GM21381 (cell line): ENCODE results near the gene VPS37D.
"Not testable (repeated sequence)": the region's sequence is repeated elsewhere in the genome, so short reads cannot be mapped to it uniquely, and the experiment has no call there.

Source experiments
- ATAC-seq: cut with Tn5 transposase; IDR thresholded peaks from one replicate; pipeline ENCODE4 v1.9.1; 2021; ENCODE audit warnings: mild to moderate bottlenecking, moderate library complexity; ENCODE audit not compliant: unreplicated experiment

The VPS37D gene, protein sequence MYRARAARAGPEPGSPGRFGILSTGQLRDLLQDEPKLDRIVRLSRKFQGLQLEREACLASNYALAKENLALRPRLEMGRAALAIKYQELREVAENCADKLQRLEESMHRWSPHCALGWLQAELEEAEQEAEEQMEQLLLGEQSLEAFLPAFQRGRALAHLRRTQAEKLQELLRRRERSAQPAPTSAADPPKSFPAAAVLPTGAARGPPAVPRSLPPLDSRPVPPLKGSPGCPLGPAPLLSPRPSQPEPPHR

DNA sequence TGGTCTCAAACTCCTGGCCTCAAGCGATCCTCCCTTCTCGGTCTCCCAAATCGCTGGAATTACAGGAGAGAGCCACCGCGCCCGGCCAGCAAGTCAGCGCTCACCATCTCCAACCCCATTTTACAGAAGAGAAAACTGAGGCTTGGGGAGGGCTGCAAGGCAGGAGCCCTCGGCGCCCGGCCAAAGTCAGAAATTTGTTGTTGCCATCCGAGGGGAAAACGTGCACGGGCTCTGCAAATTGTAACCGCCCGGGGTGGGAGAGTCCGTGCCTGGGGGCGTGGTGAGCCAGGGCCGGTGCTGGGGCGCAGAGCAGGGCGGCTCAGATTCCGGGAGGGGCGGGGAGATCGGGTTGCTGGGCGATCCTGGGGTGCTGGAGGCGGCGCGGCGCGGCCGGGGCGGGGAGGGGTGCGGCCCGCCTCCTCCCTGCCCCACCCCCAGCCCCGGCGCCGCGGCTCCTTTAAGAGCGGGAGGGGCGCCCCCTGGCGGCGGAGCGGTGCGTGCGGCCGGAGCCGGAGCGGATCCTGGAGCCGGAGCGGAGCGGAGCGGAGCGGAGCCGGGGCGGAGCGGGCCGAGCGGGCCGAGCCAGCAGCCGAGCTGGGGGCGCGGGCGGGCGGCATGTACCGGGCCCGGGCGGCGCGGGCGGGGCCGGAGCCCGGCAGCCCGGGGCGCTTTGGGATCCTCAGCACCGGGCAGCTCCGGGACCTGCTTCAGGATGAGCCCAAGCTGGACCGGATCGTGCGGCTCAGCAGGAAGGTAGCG, at the start of gene VPS37D:
TSS of gene VPS37D (plus strand) at position 488 of the 759 bp plus-strand sequence. CDS start at position 616, 128 bp downstream.
- ATAC-seq, result peak; percentile 91

DNA sequence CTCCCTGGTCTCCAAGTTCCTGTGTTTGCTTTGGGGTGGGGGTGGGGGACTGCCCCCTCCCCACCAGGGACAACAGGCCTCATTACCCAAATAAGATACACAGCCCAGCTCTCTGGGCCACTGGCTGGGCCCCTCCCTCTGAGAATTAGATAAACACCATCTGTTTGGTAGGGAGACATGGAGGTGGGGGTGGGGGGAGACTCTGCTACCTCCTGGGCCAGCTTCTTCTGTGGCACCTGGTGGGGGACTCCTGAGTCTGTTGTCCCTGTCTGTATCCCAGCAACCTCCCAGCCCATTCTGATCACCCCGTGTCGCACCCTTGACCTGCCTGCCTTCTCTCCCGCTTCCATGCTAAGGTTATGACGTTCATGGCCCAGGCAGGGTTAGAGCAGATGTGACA, 49.1 kb upstream of the VPS37D start:
- no peak for ATAC-seq

DNA sequence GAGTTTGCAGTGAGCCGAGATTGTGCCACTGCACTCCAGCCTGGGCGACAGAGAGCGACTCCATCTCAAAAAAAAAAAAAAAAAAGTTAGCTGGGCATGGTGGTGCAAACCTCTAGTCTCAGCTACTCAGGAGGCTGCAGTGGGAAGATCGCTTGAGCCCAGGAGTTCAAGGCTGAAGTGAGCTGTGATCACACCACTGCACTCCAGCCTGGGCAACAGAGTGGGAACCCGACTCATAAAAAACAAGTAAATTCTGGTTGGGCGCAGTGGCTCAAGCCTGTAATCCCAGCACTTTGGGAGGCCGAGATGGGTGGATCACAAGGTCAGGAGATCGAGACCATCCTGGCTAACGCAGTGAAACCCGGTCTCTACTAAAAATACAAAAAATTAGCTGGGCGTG, 48.2 kb upstream of the VPS37D start:
- not testable (repeated sequence) for ATAC-seq

DNA sequence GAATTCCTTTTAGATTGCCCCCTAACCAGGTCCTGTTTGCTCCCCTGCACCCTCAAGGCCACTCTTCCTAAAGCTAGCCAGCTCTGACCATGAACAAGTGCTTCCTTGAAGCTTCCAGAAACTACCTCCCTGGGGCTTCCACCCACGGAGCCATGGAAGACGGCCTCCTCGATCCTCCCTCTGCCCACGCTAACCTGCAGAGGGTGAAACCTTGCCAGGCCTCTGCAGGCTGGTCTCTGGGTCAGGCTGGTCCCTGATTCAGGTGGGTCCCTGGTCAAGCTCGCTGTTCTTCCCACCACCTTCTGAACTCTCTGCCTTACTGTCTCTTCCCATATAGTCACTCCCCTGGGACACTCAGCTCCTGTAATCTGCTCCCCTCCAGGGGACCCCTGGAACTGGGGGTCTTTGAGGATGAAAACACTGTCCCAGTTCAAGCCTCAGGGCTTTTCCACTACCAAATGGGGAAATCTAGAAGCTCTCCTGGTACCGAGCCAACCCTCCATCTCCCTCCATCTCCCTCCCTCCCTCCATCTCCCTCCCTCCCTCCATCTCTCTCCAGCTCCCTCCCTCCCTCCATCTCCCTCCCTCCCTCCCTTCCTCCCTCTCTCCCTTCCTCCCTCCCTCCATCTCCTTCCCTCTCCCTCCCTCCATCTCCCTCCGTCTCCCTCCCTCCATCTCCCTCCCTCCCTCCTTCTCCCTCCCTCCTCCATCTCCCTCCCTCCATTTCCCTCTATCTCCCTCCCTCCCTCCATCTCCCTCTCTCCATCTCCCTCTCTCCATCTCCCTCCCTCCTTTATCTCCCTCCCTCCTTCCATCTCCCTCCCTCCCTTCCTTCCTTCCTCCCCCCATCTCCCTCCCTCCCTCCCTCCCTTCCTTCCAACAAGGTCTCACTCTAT, 46.2 kb upstream of the VPS37D start:
- ATAC-seq, result no peak

DNA sequence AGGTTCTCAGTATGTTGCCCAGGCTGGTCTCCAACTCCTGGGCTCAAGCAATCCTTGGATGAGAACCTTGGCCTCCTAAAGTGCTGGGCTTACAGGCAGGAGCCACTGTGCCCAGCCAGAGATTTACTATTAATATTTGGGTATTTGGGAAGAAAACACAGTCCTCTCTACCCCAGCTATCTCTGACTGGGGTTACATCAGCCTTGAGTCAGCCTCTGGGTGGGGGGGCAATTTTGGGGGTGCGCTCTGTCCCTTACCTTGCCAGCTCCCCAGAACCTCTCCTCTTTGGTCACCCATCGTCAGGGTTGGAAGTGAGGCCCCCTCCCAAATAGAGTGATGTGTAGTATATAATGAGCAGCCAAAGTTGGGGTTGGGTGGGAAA, 45.1 kb upstream of the VPS37D start:
- ATAC-seq, result no peak

DNA sequence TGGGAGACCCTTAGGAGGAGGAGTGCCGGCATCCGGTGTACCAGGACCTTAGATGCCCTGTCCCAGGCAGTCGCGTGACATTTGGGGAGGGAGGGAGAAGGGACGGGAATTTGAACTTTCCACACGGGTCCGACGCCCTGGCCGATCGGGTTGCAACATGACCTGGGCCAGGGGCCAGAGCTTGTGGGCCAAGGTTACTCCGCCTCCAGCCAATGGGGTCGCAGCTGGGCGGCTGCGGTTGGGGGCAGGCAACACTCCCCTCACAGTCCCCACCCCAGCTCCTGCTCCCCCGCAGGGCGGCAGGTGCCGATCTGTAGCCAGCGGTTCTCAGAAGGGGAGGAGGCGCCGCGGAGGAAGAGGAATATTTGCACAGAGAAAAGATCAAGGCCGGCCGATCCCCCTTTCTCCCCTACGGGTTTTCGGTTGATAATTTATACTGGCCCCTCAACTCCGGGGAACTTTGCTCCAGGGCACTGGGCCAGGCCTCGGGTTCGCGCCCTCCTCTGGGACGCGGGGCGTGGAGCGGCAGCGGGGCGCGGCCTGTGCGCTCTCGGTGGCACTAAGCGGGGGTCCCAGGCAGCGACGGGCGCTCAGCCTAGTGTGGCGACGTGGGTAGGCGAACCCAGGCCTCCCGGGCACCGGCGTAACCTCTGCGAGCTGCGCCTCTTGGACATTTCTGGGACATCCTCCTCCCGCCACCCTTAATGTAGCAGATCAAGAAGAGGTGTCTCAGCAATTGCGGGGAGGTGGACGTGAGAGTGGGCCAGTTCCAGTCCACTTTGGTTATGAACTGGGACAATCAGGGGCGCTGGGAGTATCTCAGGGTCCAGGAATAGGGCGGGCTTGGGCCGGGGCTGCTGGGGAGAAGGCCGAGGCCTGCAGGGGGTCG, 44.5 kb upstream of the VPS37D start:
- ATAC-seq, result no peak

DNA sequence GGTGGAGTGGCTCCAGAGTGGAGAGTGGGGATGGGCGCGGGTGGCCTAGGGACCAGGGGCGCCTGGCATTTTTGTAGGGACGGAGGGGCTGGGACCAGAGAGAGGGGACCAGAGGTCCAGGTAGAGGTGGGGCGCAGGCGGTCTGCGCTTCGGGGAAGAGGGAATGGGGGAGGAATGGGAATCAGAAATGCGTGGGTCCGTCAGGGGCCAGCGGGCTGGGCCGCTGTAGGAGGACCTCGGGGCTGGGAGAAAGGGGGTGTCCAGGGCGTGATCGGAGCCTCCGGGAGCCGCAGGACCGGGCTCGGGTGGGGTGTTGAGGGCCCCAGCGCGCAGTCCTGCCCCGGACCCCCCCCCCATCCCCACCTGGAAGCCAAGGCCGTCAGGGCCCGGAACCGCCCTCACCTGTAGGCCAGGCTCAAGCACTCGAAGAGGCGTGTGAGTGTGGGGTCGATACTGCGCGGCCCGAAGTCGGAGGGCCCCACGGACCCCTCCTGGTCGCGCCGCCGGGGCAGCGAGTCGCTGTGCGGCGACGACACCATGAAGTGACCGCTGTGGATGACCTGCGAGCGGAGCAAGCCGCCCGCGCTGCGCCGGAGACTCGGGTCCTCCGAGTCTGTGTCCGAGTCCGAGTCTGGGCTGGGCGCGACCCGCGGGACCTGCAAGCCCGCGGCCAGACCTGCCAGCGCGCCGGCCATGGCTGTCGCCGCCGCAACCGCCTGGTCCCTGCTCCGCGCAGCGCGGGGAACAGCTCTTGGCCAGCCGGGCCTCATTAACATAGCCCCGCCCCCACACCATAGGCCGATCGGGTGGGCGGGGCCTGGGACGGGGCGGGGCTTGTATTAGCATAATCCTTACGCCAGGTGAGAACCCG, 43.6 kb upstream of the VPS37D start, which contains the start of gene MLXIPL:
TSS of gene MLXIPL (minus strand) at position 725 of the 871 bp plus-strand sequence. CDS start at position 695, 30 bp downstream.
- no peak for ATAC-seq

DNA sequence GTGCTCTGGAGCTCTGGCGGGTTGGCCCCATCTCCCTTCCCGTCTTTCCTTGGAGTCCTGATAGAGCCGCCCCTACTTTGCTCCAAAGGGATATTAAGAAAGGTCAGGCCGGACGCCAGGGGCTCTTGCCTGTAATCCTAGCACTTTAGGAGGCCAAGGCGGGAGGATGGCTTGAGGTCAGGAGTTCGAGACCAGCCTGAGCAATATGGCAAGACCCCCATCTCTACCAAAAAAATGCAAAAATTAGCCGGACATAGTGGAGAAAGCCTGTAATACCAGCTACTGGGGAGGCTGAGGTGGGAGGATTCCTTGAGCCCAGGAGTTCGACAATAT, 43.0 kb upstream of the VPS37D start:
- no peak for ATAC-seq

DNA sequence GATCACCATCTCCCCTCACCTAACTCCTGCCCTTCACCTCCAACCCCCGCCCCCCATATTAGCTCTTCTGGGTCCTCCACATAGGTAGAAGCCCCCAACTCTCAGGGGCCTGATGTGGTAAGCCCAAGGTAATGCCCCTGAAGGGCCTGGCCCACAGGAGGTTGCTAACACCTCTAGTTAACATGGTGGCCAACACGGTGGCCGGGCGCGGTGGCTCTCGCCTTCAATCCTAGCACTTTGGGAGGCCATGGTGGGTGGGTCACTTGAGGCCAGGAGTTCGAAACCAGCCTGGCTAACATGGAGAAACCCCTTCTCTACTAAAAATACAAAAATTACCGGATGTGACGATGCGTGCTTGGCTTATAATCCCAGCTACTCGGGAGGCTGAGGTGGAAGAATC, 42.4 kb upstream of the VPS37D start:
- ATAC-seq, result no peak

DNA sequence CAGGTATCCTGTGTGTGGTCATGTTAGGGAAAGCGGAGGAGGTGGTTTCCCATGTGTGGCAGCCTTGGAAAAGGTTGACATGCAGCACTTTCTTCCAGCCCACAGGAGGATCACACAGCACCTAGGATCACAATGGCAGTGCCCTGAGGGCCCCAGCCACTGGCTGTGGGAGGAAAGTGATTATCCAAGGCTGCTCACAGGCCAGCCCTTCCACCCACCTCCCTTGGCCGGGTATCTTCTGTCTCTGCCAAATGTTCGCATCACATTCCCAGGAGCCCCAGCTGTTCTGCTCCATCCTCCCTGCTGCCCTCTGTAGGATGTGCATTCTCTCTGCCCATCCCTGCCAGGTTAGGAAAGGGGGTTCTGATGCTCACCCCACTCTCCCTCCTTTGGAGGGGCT, 40.8 kb upstream of the VPS37D start:
- ATAC-seq, result no peak

DNA sequence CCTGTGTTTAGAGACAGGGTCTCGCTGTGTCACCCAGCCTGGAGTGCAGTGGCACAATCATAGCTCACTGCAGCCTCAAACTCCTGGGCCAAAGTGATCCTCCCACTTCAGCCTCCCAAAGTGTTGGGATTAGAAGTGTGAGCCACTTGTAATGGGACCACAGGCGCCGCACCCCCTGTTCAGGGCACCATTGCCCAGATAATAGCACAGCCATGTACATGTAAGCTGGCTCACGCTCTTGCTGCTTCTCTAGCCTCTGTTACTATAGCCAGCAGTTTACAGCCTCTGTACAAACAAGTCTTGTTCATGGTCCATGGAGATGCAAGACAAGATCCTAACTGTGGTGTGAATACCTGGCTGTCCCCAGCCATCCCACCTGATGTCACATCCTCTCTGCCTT, 39.1 kb upstream of the VPS37D start:
- ATAC-seq, result no peak

DNA sequence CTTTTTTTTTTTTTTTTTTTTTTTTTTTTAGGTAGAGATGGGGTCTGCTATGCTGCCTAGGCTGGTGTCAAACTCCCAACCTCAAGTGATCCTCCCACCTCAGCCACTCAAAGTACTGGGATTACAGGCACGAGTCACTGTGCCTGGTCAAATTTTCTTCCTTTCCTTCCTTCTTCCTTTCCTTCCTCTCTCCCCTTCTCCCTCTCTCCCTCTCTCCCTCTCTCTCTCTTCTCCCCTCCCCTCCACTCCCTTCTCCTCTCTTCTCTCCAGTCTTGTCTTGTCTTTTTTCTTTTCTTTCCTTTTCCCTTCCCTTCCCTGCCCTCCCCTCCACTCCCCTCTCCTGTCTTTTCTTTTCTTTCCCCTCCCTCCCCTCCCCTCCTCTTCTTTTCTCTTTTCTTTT, 36.1 kb upstream of the VPS37D start:
- ATAC-seq, result no peak

DNA sequence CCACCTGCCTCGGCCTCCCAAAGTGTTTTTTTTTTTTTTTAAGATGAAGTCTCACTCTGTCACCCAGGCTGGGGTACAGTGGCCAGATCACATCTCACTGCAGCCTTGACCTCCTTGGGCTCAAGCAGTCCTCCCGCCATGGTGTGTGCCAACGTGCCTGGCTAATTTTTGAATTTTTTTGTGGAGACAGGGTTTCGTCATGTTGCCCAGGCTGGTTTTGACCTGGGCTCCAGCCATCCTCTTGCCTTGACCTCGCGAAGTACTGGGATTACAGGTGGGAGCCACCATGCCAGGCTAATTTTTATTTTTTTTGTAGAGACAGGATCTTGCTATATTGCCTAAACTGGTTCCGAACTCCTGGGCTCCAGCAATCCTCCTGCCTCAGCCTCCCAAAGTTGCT, 34.3 kb upstream of the VPS37D start:
- no peak for ATAC-seq

DNA sequence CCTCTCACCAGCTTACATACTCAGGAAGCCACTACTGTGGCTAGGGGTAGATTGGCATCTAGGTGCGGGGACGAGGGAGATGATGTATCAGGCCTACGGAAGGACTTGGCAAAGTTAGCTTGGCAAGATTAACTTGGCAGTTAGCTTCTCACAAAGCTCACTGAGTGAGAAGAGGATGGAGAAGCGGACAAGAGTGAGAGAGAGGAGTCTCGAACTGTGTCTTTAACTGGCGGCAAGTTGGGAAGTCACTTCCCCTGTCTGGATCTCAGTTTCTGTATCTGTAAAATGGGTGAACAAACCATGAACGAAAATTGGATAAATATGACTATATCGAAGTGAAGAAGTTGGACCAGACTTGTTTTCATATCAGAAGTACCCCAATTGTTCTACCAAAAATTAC, 33.8 kb upstream of the VPS37D start:
- ATAC-seq, result no peak

DNA sequence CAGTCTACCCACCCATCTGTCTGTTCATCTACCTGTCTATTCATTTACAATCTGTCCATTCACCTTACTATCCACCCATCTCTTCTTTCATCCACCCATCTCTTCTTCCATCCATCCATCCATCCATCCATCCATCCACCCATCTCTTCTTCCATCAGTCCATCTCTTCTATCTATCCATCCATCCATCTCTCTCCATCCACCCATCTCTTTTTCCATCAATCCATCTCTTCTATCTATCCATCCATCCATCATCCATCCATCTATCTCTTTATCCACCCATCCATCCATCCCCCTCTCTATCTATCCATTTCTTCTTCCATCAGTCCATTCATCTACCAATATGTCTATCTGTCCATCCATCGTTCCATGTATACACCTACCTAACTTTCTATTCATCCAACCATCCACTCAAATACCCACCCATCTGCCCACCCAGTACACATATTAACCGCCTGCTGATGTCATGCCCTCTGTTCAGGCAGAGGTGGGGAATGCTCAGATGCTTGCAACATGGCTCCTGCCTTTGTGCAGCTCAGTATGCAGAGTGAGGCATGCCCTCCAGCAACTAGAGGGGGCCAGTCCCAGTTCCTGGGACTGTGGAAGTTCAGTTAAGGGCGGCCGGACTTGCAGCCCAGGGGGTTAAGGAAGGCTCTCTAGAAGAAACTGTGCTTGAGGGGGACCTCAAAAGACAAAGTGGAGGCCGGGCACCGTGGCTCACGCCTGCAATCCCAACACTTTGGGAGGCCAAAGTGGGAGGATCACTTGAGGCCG, 32.0 kb upstream of the VPS37D start:
- ATAC-seq, result no peak

DNA sequence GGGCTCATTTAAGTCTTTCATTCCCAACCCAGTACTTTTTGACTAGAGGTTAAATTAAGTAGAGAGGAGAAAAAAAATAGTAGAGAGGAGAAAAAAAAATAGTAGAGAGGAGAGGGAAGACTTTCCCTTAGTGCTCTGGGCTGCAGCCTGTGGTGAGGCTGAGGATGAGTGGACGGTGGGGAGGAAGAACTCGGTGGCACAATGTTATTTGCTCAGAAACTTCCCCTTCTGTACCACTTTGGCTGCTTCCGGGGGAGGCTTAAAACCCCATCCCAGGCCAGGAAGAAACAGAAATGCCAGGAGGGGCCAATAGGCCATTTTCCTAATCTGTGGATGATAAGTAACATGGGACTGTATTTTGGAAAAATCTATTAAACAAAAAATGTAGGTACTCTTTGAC, 28.7 kb upstream of the VPS37D start:
- no peak for ATAC-seq

DNA sequence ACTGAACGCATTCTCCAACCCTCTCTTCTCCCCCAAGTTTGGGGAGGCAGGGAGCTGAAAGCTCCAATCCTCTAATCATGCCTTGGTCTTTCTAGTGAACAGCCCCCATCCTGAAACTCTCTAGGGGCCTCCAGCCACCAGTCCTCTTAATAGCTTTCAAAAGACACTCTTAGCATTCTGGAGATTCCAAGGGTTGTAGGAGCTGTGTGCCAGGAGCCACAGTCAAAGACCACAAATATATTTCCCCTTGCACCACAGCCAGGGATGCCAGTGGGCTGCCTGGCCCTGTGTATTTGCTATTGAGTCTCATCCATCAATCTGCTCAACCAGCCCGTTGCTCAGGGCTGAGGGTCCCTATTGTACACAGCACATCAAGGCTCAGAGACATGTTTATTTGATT, 24.8 kb upstream of the VPS37D start:
- no peak for ATAC-seq

DNA sequence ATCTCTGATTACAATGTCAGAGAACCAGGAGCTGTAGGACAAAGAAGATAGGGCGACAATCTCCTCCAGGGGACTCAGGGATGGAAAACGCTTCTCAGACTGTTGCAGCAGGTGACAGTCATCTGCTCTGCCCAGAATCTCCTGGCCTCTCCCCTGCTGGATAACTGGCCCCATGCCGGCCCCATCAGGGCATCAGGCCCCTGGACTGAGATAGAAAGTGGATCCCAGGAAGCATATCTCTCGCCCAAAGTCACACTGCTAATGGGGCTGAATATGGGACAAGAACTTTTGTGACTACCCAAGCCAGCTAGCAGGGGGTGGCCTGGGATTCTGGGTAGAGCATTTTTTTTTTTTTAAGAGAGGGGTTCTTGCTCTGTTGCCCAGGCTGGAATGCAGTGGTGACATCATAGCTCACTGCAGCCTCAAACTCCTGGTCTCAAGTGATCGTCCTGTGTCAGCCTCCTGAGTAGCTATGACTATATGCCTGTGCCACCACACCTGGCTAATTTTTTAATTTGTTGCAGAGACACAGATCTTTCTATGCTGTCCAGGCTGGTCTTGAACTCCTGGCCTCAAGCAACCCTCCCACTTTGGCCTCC, 22.8 kb upstream of the VPS37D start:
- no peak for ATAC-seq
